KBM-7 (cell line): ENCODE results near the gene LRRC42.

Experiments used
- DNase-seq: peaks from one replicate; pipeline ENCODE4 v3.0.0-alpha.2; 2015
- in situ Hi-C: fragments of 300-500 bp; cut with MboI; formaldehyde crosslinking; loops from 2 replicates; pipeline ENCODE4 v1.14.3; 2020; ENCODE audit warnings: low sequenced_read_pairs, low pct_unique_long_range_greater_than_20kb, mixed read lengths

The LRRC42 gene

GRCh38 chr1:53938136-53938830, 7.9 kb upstream of the LRRC42 start:
- no peak for DNase-seq

DNA sequence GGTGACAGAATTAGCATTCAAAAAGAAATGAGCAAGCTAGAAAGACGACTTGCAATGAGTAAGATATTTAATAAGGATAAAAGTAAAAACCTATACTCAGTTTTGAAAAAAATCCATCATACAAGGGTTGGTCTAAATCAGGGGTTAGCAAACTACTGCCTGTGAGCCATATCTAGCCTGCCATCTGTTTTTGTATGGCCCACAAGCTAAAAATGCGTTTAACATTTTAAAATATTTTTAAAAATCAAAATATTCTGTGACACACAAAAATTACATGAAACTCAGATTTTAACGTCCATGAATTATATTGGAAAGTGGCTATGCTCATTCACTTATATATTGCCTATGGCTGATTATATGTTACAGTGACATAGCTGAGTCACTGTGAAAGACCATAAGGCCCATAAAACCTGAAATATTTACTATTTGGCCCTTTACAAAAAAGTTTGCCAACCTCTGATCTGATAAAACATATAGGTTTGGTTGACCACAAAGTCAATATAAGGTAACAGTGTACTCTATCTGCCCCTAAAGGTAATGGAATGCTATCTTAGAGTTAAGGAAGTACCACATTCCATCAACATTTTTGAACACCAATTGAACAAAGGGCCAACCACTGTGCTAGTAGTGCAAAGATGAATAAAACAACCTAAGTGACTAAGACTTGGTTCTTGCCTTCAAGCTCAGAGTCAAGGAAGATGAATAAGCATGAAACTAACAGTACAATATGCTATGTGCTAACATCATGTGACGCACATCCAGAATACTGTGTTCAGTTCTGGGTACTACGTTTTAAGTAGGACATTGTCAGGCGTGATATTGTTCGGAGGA, 3.8 kb upstream of the LRRC42 start:
- in situ Hi-C loops, result no loop called here

More at GRCh38 chr1:53938136-53938830, 7.9 kb upstream of the LRRC42 start:
- in situ Hi-C loops, result no loop called here

DNA sequence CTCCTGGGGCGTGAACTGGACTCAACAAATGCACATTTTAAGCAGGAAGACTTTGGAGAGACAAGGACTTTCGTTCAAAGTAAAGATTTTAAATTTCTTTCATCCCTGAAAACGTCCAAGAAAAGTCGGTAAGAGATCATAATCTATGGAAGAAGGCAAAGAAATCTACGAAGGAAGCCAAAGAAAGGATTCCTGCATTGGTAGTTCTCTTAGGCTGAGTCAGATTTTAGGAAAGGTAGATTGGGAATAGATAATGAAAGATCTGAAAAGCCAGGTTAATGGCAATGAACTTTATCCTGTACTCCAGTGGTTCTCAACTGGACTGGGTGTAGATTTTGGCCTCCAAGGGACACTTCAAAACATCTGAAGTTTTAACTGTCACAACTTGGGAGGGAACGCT, 3.1 kb upstream of the LRRC42 start:
- in situ Hi-C loops, result no loop called here
- DNase-seq, result no peak

More for the DNA sequence above, 3.8 kb upstream of the LRRC42 start:
- DNase-seq, result no peak

- DNase-seq, result no peak
- in situ Hi-C loops, result no loop called here
Measured at GRCh38 chr1:53943490-53944043, 2.6 kb upstream of the LRRC42 start.

- in situ Hi-C loops, result no loop called here
- no peak for DNase-seq
Measured at GRCh38 chr1:53944469-53945182, 1.5 kb upstream of the LRRC42 start.

DNA sequence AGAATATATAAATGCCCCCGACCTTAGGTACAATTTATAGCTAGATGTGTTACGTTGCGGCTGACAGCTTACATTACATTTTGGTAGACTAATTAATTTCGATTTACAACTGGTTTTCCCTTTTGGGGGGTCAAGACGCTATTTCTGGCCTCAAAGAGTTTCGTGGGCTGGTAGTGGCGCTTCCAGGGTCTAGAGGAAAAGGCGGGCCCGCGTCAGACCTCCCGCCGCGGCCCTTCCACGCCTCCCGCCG, 1.0 kb upstream of the LRRC42 start:
- in situ Hi-C loops, result no loop called here
- DNase-seq, result no peak

DNA sequence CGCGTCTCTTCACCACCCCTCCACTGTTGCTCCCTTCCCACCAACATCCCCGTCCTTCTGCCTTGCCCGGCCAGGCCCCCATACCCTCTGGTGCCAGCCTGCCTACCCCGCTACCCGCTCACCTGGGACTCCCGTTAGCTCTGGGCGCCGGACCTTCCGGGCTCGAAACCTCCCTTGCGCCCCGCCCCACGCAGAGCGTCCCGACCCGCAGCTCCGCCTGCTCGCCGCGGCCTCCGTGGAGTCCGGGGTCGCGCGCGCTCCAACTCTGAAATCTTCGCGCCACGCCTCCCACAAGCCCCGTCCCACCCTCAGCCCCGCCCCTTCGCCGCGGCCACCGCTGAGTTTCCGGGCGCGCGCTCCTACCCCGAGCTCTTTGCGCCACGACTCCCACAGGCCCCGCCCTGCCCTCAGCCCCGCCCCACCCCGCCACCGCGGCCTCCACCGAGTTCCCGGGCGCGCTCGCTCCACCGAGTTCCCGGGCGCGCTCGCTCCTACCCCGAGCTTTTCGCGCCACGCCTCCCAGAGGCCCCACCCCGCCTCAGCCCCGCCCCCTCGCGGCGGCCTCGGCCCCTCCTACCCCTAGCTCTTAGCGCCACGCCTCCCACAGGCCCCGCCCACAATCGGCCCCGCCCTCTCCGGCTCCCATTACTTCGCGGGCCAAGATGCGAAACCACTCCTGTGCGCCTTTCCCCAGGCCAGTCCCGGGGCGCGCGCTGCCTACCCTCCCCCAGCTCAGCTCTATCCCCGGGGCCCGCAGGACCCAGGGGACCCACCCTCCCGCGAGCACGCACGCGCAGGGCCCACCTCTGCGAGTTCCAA, 508 bp upstream of the LRRC42 start, which contains the start of gene IFT25:
Gene IFT25 (minus strand): TSS at position 267 of the 819 bp plus-strand sequence. CDS start 5,617 bp downstream, outside the sequence.
- in situ Hi-C loops, result no loop called here
- DNase-seq, result peak; percentile 88

DNA sequence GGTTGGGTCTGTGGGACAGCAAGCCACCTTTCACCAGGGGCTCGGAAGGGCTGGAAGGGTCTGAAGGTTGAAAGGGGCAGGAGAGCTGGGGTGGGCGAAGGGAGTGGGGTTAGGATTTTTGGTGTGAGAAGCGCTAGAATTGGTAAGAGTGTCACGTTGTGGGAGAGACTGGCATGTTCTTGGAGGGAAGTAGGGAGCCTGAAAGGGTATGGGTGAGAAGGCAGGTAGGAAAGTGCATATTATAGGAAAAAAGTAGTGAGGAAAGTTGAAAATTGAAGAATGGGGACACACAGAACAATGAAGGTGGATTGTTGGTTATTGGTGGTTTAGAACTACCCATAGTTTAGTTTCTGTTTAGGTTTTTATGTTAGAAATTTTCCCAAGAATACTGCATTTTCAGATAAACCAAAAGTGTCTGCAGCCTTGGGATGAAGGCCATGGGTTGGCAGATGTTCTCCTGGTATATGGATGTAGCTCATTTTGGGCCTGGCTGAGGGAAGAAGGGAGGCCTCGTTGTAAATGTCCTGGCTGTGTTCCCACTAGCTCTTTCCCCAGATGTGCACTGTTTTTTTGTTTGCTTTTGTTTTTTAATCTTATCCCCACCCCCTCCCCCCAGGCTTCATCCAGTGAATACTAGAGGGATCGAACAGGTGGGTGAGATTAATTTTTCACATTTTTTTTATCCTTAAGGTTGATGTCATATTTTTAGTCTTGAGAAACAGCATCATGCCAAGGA, 1.2 kb downstream of the LRRC42 start:
- in situ Hi-C loops, result no loop called here
- DNase-seq, result no peak

- DNase-seq, result no peak
Measured at GRCh38 chr1:53948291-53948690, 2.1 kb downstream of the LRRC42 start.

GRCh38 chr1:53949023-53949990, 3.2 kb downstream of the LRRC42 start:
- DNase-seq, result peak; percentile 62
- in situ Hi-C loops, result no loop called here

More at GRCh38 chr1:53948291-53948690, 2.1 kb downstream of the LRRC42 start:
- in situ Hi-C loops, result no loop called here

DNA sequence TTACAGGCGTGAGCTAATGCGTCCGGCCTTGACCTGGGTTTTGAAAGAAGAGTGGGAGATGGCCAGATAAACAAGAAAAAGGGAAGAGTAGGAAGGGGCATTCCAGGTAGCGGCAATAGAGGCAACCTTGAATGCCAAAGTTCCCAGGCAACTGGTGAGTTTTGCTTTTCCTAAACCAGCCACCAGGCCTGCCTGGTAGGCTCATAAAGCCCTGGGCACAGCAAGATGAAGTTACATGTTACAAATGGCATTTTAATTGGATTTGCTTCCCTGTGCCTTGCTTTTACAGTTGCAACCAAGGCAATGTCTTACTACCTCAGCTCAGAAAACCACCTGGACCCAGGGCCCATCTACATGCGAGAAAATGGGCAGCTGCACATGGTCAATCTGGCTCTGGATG, 5.5 kb downstream of the LRRC42 start:
- in situ Hi-C loops, result no loop called here
- DNase-seq, result no peak

GRCh38 chr1:53954128-53954527, 8.0 kb downstream of the LRRC42 start:
- in situ Hi-C loops, result no loop called here
- DNase-seq, result no peak

DNA sequence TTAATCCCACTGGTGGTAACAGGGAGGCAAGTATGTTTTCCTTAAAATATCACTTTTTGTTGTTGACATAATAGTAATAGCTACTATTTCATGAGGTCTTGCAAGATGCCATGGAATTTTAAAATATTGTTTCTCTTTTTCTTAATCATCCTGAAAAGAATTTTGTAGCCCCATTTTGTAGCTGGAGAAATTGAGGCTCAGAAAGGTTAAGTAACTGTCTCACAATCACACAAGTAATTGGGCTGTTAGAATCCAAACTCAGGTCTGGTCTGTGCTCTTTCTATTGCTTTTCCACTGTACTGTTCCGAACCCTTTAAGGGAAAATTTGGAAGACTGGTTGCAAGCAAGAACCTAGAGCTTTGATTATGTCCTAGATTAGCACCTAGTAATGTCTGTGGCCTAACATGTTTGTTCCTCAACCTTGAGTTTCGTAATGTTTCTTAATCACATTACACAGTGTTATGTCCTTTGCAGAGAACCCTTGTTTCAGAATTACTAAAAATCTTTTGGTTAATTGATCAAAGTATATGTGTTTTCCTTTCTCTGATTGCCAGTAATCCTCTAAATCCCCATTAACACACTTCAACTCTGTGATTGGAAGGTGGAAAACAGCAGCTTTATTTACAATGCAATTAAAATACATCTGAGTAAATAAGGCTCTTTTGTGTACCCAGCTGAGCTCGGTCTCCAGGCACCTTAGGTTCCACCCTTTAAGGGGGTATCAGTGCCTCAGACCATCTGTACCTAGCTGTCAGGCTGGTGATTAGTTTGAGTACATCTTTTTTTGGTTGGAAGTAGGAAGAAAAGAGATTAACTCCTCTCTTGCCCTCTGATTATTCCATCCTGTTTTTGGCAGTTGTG, 10.4 kb downstream of the LRRC42 start:
- no peak for DNase-seq
- in situ Hi-C loops, result no loop called here

DNA sequence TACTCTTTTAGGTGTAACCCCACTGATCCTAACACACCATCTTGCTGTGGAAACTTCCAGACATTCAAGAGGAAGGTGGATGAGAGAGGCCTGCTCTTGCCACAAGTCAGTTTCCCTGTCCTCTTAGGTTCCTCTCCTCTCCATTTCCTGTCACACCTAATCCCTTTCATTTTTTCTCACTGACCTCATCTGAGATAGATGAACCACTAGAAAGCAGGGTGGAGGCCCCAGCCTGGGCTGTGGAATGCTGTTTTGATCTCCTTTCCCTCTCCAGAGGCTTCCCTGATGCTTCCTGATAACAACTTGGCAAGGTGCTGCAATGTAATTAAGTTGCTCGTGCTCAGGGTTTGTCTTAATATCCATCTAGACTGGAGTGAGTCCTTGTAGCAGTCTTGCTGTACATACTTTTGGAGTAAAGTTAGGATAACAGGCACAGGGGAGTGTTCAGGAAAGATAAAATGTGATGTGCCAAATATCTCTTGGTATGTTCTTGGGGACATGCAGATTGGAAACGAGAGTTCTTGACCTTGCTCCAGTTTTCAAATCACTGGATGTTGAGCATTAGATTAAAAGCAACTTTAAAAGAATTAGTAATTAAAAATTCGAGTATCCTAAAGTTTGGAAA, 11.2 kb downstream of the LRRC42 start:
- in situ Hi-C loops, result no loop called here
- no peak for DNase-seq

- peak; percentile 62 for DNase-seq
- in situ Hi-C loops, result no loop called here
Measured at GRCh38 chr1:53959664-53960250, 13.6 kb downstream of the LRRC42 start.

GRCh38 chr1:53962395-53962794, 16.2 kb downstream of the LRRC42 start:
- in situ Hi-C loops, result no loop called here
- DNase-seq, result no peak
